Activated B cell treated with CpG ODN at 0.5 μM for 24 hours (primary cell): ENCODE measurements around the gene GSAP. TPM values are rescaled to one million over a fixed set of nuclear protein-coding genes. Genes with fewer than 3 reads are reported as not detected.

ENCODE experiments used
- ATAC-seq: fragments of 200-7000 bp; cut with Tn5 transposase; one replicate; pipeline ENCODE4 v1.10.0; 2021; ENCODE audit warnings: low read depth, mild to moderate bottlenecking, moderate library complexity
- CTCF ChIA-PET: fragments of 350-600 bp; sonication (Branson Sonifier 250); formaldehyde crosslinking; loops from one replicate; lab custom pipeline; 2021; ENCODE audit warnings: antibody characterized with exemption; lab: Charles Lee
- POLR2A ChIA-PET: fragments of 350-600 bp; sonication (Branson Sonifier 250); formaldehyde crosslinking; loops from one replicate; lab custom pipeline; 2021; ENCODE audit warnings: antibody characterized with exemption; lab: Charles Lee
- DNase-seq: peaks from one replicate; pipeline ENCODE4 v3.0.0; 2022
- H3K27ac Mint-ChIP-seq: one replicate; pipeline ENCODE4 v1.8.0; 2020; ENCODE audit warnings: mixed read lengths
- H3K27me3 Mint-ChIP-seq: one replicate; pipeline ENCODE4 v1.8.0; 2021; ENCODE audit warnings: mixed read lengths
- H3K36me3 Mint-ChIP-seq: one replicate; pipeline ENCODE4 v1.8.0; 2021; ENCODE audit warnings: low read depth, mixed read lengths
- H3K4me1 Mint-ChIP-seq: one replicate; pipeline ENCODE4 v1.8.0; 2021; ENCODE audit warnings: mixed read lengths
- H3K4me3 Mint-ChIP-seq: one replicate; pipeline ENCODE4 v1.8.0; 2020; ENCODE audit warnings: mild to moderate bottlenecking, mixed read lengths
- H3K9me3 Mint-ChIP-seq: one replicate; pipeline ENCODE4 v1.8.0; 2020; ENCODE audit warnings: mixed read lengths
- CTCF ChIP-seq: fragments of 200-600 bp; IDR thresholded peaks from one replicate; pipeline ENCODE4 v1.8.0; 2022; ENCODE audit warnings: antibody characterized with exemption, mild to moderate bottlenecking
- intact Hi-C: fragments of 100-400 bp; cut with micrococcal nuclease; formaldehyde crosslinking; loops from one replicate; pipeline ENCODE4 v1.15.1; 2024
- total RNA-seq: library from RNA; stranded (reverse); gene quantifications from 2 replicates; pipeline ENCODE4 v1.2.3, GENCODE V29; 2022

GSAP gene
- total RNA-seq, 1 donor from 2014 or later = 91.2 TPM

DNA sequence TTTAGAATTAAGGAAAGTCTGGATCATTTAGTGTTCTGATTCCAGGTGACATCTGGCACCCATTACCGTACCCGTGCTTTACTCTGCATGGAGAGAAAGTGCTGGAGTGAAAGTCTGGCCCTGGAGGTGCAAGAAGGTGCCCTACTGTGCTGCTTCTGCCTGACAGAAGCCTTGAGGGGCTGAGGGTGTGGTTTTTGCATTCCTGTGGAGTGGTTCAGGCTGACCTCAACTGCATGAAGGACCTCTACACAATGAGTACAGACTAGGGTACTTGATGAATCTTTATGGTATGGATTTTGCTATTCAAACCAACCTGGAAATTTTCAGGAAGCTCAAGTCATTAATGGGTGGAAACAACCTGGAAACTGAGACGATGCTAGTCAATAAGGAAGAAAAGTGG, 45.1 kb upstream of the GSAP start:
- ChIA-PET POLR2A (no interaction called here), CTCF (no interaction called here)
- Mint-ChIP-seq H3K27ac (no peak overlapping the region), H3K4me1 (peaks cover 19% of the 10 kb centered on the region), H3K9me3 (no peaks in the 10 kb centered on the region), H3K36me3 (no peaks in the 10 kb centered on the region), H3K27me3 (no peaks in the 10 kb centered on the region), H3K4me3 (no peak overlapping the region)
- ATAC-seq = no peak
- TF ChIP-seq CTCF = no peak
- intact Hi-C loops = loop anchor here (5.0 kb wide), 1 partner anchor 34 kb away; no protein-coding TSS in a partner anchor
- DNase-seq = no peak

GRCh38 chr7:77460057-77460486, 43.9 kb upstream of the GSAP start:
- TF ChIP-seq CTCF = no peak
- Mint-ChIP-seq H3K27me3 (no peaks in the 10 kb centered on the region), H3K4me3 (no peak overlapping the region), H3K4me1 (peaks cover 17% of the 10 kb centered on the region), H3K27ac (no peak overlapping the region), H3K36me3 (no peaks in the 10 kb centered on the region), H3K9me3 (no peaks in the 10 kb centered on the region)
- ATAC-seq (no peak), DNase-seq (no peak)
- intact Hi-C loops = loop anchor here (5.0 kb wide), 1 partner anchor 33 kb away; no protein-coding TSS in a partner anchor
- CTCF ChIA-PET = no interaction called here
- POLR2A ChIA-PET = no interaction called here

DNA sequence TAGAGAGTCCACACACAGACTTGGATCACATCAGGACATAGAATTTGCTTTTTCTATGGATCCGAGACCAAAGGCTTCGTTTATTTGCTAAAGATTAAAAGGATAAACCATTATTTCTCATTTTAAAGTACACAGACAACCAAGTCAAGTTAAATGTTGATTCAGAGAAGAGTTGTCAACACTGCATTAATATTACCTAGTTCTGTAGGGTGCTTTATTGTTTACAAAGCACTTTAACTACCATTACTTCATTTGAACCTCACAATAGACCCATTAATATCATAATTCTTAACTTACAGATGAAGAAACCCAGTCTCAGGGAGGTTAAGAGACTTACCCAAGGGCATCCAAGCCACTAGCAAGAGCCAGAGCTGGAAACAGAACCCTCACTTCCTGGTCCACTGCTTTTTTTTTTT, 43.2 kb upstream of the GSAP start:
- CTCF ChIA-PET = no interaction called here
- no peaks in the 10 kb centered on the region for H3K9me3 Mint-ChIP-seq

DNA sequence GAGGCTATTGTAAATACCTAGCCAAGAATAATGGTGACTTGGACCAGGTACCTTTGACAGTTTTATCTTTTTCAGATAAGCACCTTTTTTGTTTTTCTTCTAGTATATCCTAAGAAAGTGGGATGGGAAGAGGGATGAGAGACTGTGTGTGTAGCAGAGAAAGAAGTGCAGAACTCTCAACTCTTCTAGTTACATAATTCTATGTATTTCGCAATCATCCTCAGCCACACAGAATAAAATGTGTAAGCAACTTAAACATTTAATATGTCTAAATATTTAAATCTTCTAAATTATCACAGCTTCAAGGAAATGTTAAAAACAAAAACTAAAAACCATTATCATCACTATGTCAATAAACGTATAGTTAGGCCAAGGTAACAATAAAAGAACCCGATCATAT, 42.6 kb upstream of the GSAP start:
- POLR2A ChIA-PET = no interaction called here
- H3K4me1 Mint-ChIP-seq = peaks cover 6% of the 10 kb centered on the region
- H3K27ac Mint-ChIP-seq = no peak overlapping the region
- intact Hi-C loops = no loop called here
- no peak overlapping the region for H3K4me3 Mint-ChIP-seq
- ATAC-seq = no peak
- no peaks in the 10 kb centered on the region for H3K27me3 Mint-ChIP-seq
- no peak for DNase-seq
- CTCF ChIA-PET = no interaction called here
- H3K36me3 Mint-ChIP-seq = no peaks in the 10 kb centered on the region
- TF ChIP-seq CTCF = no peak
- no peaks in the 10 kb centered on the region for H3K9me3 Mint-ChIP-seq

More for the DNA sequence above, 43.2 kb upstream of the GSAP start:
- TF ChIP-seq CTCF = no peak
- POLR2A ChIA-PET = no interaction called here
- no peak overlapping the region for H3K4me3 Mint-ChIP-seq
- ATAC-seq (no peak), DNase-seq (no peak)
- H3K36me3 Mint-ChIP-seq = no peaks in the 10 kb centered on the region
- no peaks in the 10 kb centered on the region for H3K27me3 Mint-ChIP-seq
- H3K27ac Mint-ChIP-seq = no peak overlapping the region
- intact Hi-C loops = no loop called here
- peaks cover 11% of the 10 kb centered on the region for H3K4me1 Mint-ChIP-seq

DNA sequence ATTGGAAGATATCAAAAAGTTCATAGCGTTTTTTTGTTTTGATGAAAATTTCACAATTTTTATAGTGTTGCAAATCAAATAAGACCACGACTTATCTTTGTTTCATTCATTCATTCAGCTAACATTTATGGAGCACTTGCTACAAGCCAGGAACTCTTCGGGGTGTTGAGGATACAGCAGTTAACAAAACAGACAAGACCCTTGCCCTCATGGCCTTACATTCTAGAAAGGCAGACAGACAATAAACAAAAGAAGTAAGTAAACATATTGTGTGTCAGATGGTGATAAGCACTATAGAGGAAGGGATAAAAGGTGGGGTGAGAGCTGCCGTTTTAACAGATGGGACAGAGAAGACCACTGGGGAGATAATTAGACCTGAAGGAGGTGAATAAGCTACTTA, 41.6 kb upstream of the GSAP start:
- Mint-ChIP-seq H3K4me1 (peaks cover 6% of the 10 kb centered on the region), H3K9me3 (no peaks in the 10 kb centered on the region), H3K27me3 (no peaks in the 10 kb centered on the region), H3K36me3 (no peaks in the 10 kb centered on the region), H3K27ac (no peak overlapping the region), H3K4me3 (no peak overlapping the region)
- ChIA-PET CTCF (no interaction called here), POLR2A (no interaction called here)
- DNase-seq = no peak
- no peak for TF ChIP-seq CTCF
- no peak for ATAC-seq
- intact Hi-C loops = no loop called here
